Mesothelial cell of epicardium (in vitro differentiated cells): ENCODE data around the gene ABHD3. TPM values are rescaled to one million over a fixed set of nuclear protein-coding genes. Genes with fewer than 3 reads are reported as not detected.

Source experiments
- DNase-seq, 2 experiments: peaks; one replicate each; pipeline ENCODE4 v3.0.0; 2021; ENCODE audit warnings: low spot score in 2 of 2; ENCODE audit not compliant: unreplicated experiment in 2 of 2
- H3K27ac Mint-ChIP-seq: 2 replicates; pipeline ENCODE4 v1.8.0; 2021; ENCODE audit warnings: mixed read lengths
- H3K27me3 Mint-ChIP-seq: 2 replicates; pipeline ENCODE4 v1.8.0; 2021; ENCODE audit warnings: low read depth, mixed read lengths
- H3K36me3 Mint-ChIP-seq: 2 replicates; pipeline ENCODE4 v1.8.0; 2021; ENCODE audit warnings: mixed read lengths
- H3K4me1 Mint-ChIP-seq: 2 replicates; pipeline ENCODE4 v1.8.0; 2021; ENCODE audit warnings: mixed read lengths
- H3K4me3 Mint-ChIP-seq: 2 replicates; pipeline ENCODE4 v1.8.0; 2021; ENCODE audit warnings: mild to moderate bottlenecking, moderate library complexity, mixed read lengths
- H3K9me3 Mint-ChIP-seq: 2 replicates; pipeline ENCODE4 v1.8.0; 2021; ENCODE audit warnings: mixed read lengths
- CTCF ChIP-seq: fragments of 200-600 bp; sonication (generic); IDR thresholded peaks from one replicate; pipeline ENCODE4 v1.5.0; 2021; ENCODE audit warnings: antibody characterized with exemption; ENCODE audit not compliant: unreplicated experiment
- total RNA-seq: library from RNA; stranded (reverse); gene quantifications from 3 replicates; pipeline ENCODE4 v1.2.1, GENCODE V29; 2021

The ABHD3 gene
- total RNA-seq: 3.8 to 6.0 TPM (median 5.4 TPM) in 3 replicates

- H3K9me3 Mint-ChIP-seq: no peaks in the 10 kb centered on the region
- TF ChIP-seq CTCF: peak; percentile 48
- no peaks in the 10 kb centered on the region for H3K36me3 Mint-ChIP-seq
- DNase-seq: peak; percentile 80 to 90
- H3K27ac Mint-ChIP-seq: peak within 1 kb of the TSS; percentile 91
- no peaks in the 10 kb centered on the region for H3K27me3 Mint-ChIP-seq
- H3K4me1 Mint-ChIP-seq: peaks cover 15% of the 10 kb centered on the region
- peak within 1 kb of the TSS; percentile 85 for H3K4me3 Mint-ChIP-seq
These were observed at the start of gene ABHD3 for GRCh38 chr18:21704603-21705364. Gene ABHD3 (minus strand): TSS chr18:21704774. CDS start chr18:21704665, 109 bp downstream.

- H3K36me3 Mint-ChIP-seq: peaks cover 4% of the 10 kb centered on the region
- TF ChIP-seq CTCF: no peak
- H3K27ac Mint-ChIP-seq: no peak overlapping the region
- H3K27me3 Mint-ChIP-seq: no peaks in the 10 kb centered on the region
- H3K4me3 Mint-ChIP-seq: no peak overlapping the region
- H3K9me3 Mint-ChIP-seq: no peaks in the 10 kb centered on the region
- peaks cover 33% of the 10 kb centered on the region for H3K4me1 Mint-ChIP-seq
- DNase-seq: no peak
These were observed 43.5 kb upstream of the ABHD3 start for GRCh38 chr18:21747764-21748693.

GRCh38 chr18:21747268-21747667 lies 42.7 kb upstream of the ABHD3 start:
- Mint-ChIP-seq H3K4me3 (no peak overlapping the region), H3K9me3 (no peaks in the 10 kb centered on the region), H3K27me3 (no peaks in the 10 kb centered on the region), H3K36me3 (peaks cover 4% of the 10 kb centered on the region), H3K4me1 (peaks cover 39% of the 10 kb centered on the region), H3K27ac (no peak overlapping the region)
- no peak for DNase-seq
- TF ChIP-seq CTCF: no peak

- DNase-seq: no peak
- Mint-ChIP-seq H3K4me3 (no peak overlapping the region), H3K4me1 (peaks cover 40% of the 10 kb centered on the region), H3K9me3 (no peaks in the 10 kb centered on the region), H3K27ac (no peak overlapping the region), H3K36me3 (no peaks in the 10 kb centered on the region), H3K27me3 (no peaks in the 10 kb centered on the region)
- no peak for TF ChIP-seq CTCF
These were observed 40.7 kb upstream of the ABHD3 start for GRCh38 chr18:21745231-21745630.

GRCh38 chr18:21743166-21743832 lies 38.7 kb upstream of the ABHD3 start:
- no peak for TF ChIP-seq CTCF
- peak overlapping the region; percentile 52 for H3K27ac Mint-ChIP-seq
- peak overlapping the region; percentile 39 for H3K4me3 Mint-ChIP-seq
- no peaks in the 10 kb centered on the region for H3K36me3 Mint-ChIP-seq
- H3K9me3 Mint-ChIP-seq: peaks cover under 1% of the 10 kb centered on the region
- peaks cover 48% of the 10 kb centered on the region for H3K4me1 Mint-ChIP-seq
- H3K27me3 Mint-ChIP-seq: no peaks in the 10 kb centered on the region
- DNase-seq: no peak
